KOPT-K1 (cell line): Measurements from ENCODE around the gene SLC45A2.
A peak's percentile ranks its signal among the peaks of the same experiment; 100 is the strongest.
"Not testable (repeated sequence)": the region's sequence is repeated elsewhere in the genome, so short reads cannot be mapped to it uniquely, and the experiment has no call there.

Experiments
- H3K27ac ChIP-seq: fragments of 200-600 bp; sonication (generic); 2 replicates; pipeline ENCODE4 v1.5.1; 2016; ENCODE audit warnings: antibody characterized with exemption, mild to moderate bottlenecking, low read depth, low read length; ENCODE audit not compliant: poor library complexity, severe bottlenecking
- H3K36me3 ChIP-seq: fragments of 200-600 bp; sonication (generic); 2 replicates; pipeline ENCODE4 v1.5.1; 2017; ENCODE audit warnings: antibody characterized with exemption, mild to moderate bottlenecking, low read length, moderate library complexity; ENCODE audit not compliant: insufficient read depth
- H3K9me3 ChIP-seq: fragments of 200-600 bp; sonication (generic); 2 replicates; pipeline ENCODE4 v1.5.1; 2017; ENCODE audit warnings: antibody characterized with exemption, low read length, mild to moderate bottlenecking; ENCODE audit not compliant: insufficient read depth, poor library complexity, severe bottlenecking

SLC45A2 gene

DNA sequence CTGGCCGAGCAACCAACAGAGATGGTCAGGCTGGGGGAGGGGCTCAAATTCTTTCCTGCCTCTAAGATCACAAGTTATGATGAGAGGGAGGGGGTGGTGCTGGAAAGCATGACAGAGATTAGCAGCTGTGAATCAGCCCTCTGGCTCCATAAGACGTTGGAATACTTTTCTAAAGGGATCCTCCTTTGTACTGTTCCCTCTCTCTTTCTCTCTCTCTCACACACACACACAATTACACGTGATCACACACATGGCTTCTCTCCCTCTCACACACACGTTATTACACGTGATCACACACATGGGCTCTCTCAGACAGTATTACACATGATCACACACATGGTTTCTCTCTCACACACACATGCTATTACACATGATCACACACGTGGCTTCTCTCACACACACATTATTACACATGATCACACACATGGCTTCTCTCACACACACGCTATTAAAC is at the start of gene SLC45A2:
SLC45A2 (minus strand) TSS at position 23 of the 454 bp plus-strand sequence. CDS start 110 bp downstream, outside the sequence.
- H3K9me3 ChIP-seq: peaks cover 7% of the 10 kb centered on the region
- H3K27ac ChIP-seq: no peak within 1 kb of the TSS

GRCh38 chr5:34031966-34032365 is 47.5 kb upstream of the SLC45A2 start:
- Histone ChIP-seq H3K9me3 (no peaks in the 10 kb centered on the region), H3K36me3 (peaks cover 59% of the 10 kb centered on the region), H3K27ac (no peak overlapping the region)

More for the DNA sequence above, at the start of gene SLC45A2:
- peaks cover 21% of the 10 kb centered on the region for H3K36me3 ChIP-seq

GRCh38 chr5:34031117-34031516 is 46.6 kb upstream of the SLC45A2 start:
- peaks cover 66% of the 10 kb centered on the region for H3K36me3 ChIP-seq
- H3K9me3 ChIP-seq: no peaks in the 10 kb centered on the region
- H3K27ac ChIP-seq: no peak overlapping the region

- H3K36me3 ChIP-seq: peaks cover 66% of the 10 kb centered on the region
- H3K9me3 ChIP-seq, H3K27ac ChIP-seq: not testable (repeated sequence)
Measured at GRCh38 chr5:34030585-34030984, 46.1 kb upstream of the SLC45A2 start.

GRCh38 chr5:34030048-34030447 is 45.6 kb upstream of the SLC45A2 start:
- no peaks in the 10 kb centered on the region for H3K9me3 ChIP-seq
- peaks cover 67% of the 10 kb centered on the region for H3K36me3 ChIP-seq
- H3K27ac ChIP-seq: no peak overlapping the region

DNA sequence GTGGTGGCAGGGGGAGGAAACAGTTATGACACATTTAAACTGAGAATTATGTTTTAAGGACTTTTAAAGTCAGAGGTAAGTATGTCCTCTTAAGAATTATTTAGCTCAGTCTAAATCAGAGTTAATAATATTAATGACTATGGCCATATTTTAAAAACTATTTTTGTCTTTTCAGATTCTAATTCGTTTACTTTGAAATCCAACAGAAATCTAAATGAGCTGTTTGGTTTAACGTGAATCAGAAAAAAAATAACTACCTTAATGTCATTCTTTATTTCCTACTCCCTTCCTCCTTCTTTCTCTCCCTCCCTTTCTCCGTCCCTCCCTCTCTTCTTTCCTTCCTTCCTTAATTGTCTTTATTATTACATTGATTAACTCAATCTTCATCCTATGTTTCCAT is 43.9 kb upstream of the SLC45A2 start:
- Histone ChIP-seq H3K27ac (no peak overlapping the region), H3K9me3 (no peaks in the 10 kb centered on the region), H3K36me3 (peaks cover 63% of the 10 kb centered on the region)

DNA sequence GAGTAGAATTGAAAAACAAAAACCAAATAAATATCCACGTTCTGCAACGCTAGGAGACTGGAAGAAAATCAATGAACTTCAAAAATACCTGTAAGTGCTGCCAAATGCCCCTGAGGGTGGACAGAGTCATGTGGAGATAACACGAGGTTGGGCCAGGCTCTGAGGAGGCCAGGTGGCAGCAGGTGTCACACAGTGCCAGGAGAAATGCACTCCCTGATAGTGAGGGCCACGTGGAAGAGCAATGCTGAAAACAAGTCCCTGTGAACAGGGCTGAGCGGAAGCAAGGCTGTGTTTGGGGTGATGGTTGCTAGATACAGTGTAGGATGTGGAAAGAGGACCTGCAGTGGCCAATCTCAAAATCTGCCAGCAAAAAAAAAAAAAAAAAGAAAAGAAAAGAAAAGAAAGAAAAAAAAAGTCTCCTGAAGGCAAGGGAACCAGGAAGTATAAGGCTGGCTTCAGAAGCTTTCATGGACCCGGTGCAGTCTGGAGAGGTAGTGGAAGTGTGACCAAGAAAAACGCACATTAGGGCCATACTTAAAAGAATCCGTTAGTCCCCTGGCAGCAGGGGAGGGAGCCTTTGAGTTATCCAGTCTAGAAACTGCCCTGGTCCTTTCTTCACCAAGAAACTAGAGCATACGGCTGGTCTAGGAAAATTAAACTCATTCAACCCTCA is 41.7 kb upstream of the SLC45A2 start:
- Histone ChIP-seq H3K27ac (no peak overlapping the region), H3K36me3 (peaks cover 55% of the 10 kb centered on the region), H3K9me3 (no peaks in the 10 kb centered on the region)

DNA sequence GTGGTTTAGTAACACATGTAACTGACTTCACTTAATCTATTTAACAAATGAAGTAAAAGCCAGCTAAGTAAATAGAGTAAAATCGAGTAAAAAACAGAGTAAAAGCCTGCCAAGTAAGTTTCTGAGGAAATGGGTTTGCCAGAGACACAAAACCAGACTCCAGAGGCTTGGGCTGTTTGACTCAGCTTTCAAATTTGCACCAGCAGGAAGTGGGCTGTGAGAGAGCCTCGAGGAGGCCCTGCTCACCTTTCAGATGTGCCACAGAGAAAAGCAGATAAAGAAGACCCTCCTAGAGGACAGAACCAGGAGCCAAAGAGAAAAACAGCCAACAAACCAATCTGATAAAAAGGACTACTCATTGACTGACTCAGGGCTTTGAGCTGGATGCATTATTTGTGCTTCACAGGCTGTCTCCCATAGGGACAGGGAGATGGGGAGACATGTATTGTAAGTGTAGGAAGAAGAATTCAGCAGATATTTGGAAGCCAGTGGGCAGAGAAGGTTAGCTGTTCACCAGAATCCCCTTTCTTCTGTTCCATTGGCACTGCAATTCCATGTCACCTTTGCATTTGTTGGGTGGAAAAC is 37.7 kb upstream of the SLC45A2 start:
- H3K27ac ChIP-seq: peak overlapping the region; percentile 66
- no peaks in the 10 kb centered on the region for H3K9me3 ChIP-seq
- H3K36me3 ChIP-seq: peaks cover 71% of the 10 kb centered on the region

- no peaks in the 10 kb centered on the region for H3K9me3 ChIP-seq
- H3K36me3 ChIP-seq: peaks cover 67% of the 10 kb centered on the region
- peak overlapping the region; percentile 66 for H3K27ac ChIP-seq
Measured at GRCh38 chr5:34021334-34021733, 36.8 kb upstream of the SLC45A2 start.

DNA sequence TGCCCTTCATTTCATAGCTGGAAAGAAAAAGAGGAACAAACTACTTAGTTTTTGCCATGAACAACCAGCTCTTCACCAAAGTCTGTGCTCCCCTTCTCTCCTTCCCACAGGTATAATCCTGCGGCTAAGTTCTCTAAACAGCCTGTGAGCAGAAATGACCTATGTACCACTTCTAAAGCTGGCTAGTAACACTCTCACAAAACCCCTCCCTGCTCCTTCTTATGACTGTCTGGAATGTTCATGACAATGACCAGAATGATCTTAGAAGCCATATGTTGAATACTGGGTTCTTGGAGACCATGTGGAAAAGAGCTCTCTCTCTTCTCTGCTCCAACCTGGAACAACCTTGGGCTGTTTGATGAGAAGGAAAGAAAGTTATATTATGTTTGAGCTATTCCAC is 36.2 kb upstream of the SLC45A2 start:
- no peaks in the 10 kb centered on the region for H3K9me3 ChIP-seq
- no peak overlapping the region for H3K27ac ChIP-seq
- peaks cover 61% of the 10 kb centered on the region for H3K36me3 ChIP-seq

GRCh38 chr5:34017254-34017653 is 32.8 kb upstream of the SLC45A2 start:
- Histone ChIP-seq H3K9me3 (no peaks in the 10 kb centered on the region), H3K27ac (no peak overlapping the region), H3K36me3 (peaks cover 37% of the 10 kb centered on the region)

- no peaks in the 10 kb centered on the region for H3K9me3 ChIP-seq
- peaks cover 37% of the 10 kb centered on the region for H3K36me3 ChIP-seq
- no peak overlapping the region for H3K27ac ChIP-seq
Measured at GRCh38 chr5:34016750-34017149, 32.3 kb upstream of the SLC45A2 start.

GRCh38 chr5:34016222-34016621 is 31.7 kb upstream of the SLC45A2 start:
- Histone ChIP-seq H3K9me3 (no peaks in the 10 kb centered on the region), H3K27ac (no peak overlapping the region), H3K36me3 (peaks cover 35% of the 10 kb centered on the region)

GRCh38 chr5:34015120-34015822 is 30.8 kb upstream of the SLC45A2 start:
- Histone ChIP-seq H3K27ac (no peak overlapping the region), H3K36me3 (peaks cover 26% of the 10 kb centered on the region), H3K9me3 (no peaks in the 10 kb centered on the region)

DNA sequence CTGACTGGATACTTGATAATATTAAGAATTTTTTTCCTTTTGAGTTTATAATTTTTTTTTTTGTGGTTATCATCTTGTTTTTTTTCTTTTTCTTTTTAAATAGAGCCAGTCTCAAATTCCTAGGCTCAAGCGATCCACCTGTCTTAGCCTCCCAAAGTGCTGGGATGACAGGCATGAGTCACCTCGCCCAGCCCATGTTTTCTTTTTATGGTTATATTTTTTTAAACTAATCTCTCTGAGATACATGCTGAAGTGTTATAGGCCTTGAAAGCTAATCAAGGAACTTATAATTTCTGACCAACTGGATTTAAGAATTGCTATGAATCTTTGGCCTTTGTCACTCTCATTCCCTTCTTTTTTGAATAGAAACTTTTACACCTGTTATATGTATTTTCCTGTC is 30.1 kb upstream of the SLC45A2 start:
- H3K9me3 ChIP-seq: no peaks in the 10 kb centered on the region
- H3K27ac ChIP-seq: no peak overlapping the region
- peaks cover 19% of the 10 kb centered on the region for H3K36me3 ChIP-seq
